HG03103 (cell line): ENCODE results near the gene WDR44.
"Not testable (repeated sequence)": the region's sequence is repeated elsewhere in the genome, so short reads cannot be mapped to it uniquely, and the experiment has no call there.

ENCODE experiments used
- ATAC-seq: cut with Tn5 transposase; IDR thresholded peaks from one replicate; pipeline ENCODE4 v1.9.1; 2021; ENCODE audit warnings: low read depth; ENCODE audit not compliant: unreplicated experiment

Gene WDR44

DNA sequence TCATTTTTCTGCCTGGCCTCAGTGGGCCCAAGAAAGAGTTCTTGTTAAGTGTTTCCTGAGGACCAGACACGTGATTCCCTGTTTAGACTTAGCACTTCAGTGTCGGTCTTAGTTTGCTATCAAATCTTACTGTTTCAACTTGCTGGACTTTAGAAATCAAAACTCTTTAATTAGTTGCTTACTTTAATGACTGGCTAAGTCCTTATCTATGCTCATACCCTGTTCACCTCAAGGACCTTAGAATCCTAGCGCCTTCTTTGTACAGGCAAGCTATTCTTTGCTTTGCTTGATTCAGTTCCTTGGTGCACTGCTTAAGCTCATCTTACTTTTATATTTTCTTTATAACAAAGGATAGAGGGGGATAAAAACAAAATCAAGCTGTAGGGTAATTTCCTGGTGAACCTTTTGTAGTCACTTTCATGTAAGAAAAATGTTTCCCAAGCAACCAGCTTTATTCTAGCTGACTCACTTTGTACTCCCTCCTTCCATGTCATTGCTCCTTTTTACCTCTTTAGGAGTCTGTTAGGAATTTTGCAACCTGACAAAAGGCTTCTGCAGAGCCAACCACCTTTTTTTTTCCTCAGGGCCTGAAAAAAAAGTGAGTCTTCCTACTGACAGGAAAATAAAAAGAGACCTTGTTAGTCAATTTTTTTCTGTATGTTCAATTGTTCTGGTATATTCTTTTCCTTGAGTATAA, 14.7 kb downstream of the WDR44 start:
- ATAC-seq = no peak

DNA sequence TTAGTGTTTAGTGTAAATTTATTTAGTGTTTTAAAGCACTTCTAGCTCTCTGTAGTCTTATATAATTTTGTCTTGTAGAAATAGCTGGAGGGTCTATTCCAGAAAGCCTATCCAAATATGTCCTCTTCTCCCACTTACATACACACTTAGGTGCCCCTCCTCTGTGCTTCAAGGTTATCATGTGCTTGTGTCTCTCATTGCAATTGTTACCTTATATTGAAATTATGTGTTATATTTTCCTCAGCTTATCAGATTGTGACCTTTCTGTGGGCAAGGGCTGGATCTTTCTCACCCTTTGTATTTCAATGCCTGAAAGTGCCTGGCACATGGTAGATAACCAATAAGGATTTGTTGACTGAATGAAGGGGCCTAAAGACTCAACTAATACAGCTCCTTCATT, 18.4 kb downstream of the WDR44 start:
- no peak for ATAC-seq

- no peak for ATAC-seq
Measured at GRCh38 chrX:118367338-118367737, 21.4 kb downstream of the WDR44 start.

DNA sequence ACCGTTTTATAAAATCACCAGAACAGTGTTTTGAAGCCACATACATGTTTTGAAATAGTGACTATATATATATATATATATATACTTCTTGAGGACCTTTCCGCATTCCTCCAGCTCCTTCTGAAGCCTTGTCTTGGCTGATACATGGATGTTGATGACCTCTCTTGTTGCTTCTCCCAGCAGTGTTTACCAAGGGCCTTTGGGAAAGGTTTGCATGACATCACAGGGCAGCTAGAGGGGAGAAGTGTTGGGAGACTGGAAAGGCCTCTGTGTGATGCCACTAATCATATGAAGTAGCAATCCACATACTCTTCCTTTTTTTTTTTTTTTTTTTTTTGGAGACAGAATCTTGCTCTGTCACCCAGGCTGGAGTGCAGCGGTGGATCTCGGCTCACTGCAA, 22.5 kb downstream of the WDR44 start:
- ATAC-seq = no peak

GRCh38 chrX:118370921-118371624, 25.2 kb downstream of the WDR44 start:
- ATAC-seq = no peak

GRCh38 chrX:118373538-118373937, 27.6 kb downstream of the WDR44 start:
- no peak for ATAC-seq

DNA sequence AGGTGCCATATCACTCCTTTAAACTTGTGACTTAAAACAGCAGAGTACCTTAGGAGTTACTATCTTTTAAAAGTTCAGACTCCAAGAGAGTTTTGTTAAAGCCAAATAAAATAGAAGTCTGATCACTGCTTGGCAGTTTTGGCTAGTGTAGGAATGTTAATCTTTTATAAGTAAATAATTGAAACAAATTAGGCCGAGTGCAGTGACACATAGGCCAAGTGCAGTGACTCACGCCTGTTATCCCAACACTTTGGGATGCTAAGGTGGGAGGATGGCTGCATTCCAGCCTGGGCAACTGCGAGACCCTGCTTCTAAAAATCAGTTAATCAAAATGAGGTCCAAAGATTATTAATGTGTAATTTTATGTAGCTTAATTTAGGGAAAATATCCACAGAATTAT, 37.2 kb downstream of the WDR44 start:
- ATAC-seq = no peak

DNA sequence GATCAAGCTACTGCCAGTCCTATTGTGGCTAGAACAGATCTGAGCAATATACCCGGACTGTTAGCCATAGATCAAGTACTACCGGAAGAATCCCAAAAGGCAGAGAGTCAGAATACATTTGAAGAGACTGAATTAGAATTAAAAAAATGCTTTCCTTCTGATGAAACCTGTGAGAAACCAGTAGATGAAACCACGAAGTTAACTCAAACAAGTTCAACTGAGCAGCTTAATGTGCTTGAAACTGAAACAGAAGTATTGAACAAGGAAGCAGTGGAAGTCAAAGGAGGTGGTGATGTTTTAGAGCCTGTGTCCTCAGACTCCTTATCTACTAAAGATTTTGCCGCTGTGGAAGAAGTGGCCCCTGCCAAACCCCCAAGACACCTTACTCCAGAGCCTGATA, 46.8 kb downstream of the WDR44 start:
- no peak for ATAC-seq

DNA sequence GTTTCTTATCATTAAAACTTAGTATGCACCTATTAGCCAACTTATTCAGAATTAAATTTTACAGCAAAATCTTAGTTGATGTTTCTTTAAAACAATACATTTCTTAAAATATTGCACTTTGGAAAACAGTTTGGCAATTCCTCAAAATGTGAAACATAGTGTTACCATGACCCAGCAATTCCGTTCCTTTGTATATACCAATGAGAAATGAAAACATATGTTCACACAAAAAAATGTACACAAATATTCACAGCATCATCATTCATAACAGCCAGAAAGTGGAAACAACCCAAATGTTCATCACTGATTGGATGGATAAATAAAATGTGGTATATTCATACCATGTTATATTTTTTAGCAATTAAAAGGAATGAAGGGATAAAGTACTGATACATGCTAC, 50.2 kb downstream of the WDR44 start:
- ATAC-seq = no peak

DNA sequence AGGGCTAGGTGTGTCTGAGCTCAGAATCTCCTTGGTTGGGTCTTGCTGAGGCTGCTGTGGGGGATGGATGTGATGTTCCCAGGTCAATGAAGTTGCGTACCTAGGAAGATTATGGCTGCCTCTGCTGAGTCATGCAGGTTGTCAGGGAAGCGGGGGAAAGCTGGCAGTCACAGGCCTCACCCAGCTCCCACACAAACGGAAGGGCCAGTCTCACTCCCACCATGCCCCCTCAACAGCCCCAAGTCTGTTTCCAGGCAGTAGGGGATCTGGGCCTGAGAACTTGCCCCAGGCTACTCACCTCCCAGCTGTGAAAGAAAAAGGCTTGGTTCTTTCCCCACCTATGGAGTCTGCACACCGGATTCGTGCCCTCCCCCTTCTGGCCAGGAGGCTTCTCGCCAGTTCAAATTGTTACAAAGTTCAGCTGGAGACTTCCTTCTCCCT, 72.9 kb downstream of the WDR44 start:
- ATAC-seq = no peak

DNA sequence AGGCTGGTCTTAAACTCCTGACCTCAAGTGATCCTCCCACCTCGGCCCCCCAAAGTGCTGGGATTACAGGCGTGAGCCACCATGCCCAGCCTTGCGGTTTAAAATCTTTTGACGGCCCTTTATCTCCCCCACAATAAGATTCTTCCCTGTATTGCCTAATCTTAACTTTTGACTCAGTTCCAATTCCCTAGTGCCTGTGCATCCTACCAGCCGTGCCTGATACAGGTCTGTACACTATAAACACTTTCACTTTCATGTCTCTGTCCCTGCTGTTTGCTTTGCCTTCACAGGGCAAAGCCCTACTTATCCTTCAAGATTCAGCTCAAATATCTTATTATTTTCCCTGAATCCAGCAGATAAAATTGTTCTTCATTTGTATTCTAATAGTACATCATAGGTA, 74.6 kb downstream of the WDR44 start:
- peak; percentile 67 for ATAC-seq

DNA sequence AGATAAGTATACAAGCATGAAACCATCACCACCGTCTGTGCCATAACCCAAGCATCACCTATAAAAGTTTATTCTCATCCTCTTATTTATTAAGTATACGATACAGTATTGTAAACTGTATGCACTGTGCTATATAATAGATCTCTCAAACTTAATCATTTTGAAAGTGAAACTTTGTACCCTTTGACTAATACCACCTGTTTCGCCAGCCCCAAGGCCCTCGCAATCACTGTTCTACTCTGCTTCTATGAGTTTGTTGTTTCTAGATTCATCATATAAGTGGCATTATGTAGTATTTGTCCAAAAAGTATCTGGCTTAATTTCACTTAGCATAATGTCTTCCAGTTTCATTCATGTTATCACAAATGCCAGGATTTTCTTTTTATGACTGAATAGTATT, 77.7 kb downstream of the WDR44 start:
- ATAC-seq = peak; percentile 74

DNA sequence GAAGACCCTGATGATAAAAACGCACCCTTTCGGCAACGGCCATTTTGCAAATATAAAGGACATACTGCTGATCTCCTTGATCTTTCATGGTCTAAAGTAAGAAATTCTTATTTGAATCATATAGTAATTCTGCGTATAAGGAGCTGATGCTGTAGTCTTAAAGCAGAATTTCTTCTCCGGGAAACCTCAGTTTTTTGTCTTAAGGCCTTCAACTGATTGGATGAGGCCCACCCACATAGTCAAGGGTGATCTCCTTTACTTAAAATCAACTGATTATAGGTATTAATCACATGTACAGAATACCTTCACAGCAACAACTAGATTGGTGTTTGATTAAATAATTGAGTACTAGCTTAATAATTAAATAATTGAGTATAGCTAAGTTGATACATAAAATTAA, 86.9 kb downstream of the WDR44 start:
- ATAC-seq = no peak

GRCh38 chrX:118437283-118437682, 91.4 kb downstream of the WDR44 start:
- no peak for ATAC-seq

DNA sequence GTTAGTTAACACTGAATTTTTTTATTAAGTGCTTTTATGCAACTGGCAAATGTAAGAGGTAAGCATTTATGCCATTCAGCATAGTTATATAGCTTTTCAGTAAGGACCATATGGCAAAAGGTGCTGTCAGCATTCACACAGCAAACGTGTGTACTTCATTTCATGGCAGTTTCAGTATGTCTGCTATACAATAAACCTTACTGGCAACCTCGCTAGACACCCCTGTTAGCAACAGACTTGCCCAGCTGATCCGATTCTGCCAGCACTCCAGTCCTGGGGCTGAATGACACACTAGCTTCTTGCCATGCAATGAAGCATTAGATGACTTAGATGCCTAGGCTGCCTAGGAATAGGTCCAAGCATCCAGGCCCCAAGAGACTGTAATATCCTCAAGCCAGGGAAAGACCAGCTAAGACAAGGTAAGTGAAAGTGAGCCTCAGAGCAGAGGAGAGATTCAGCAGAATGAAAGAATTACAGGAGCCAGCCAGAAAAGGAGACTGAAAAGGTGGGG, 102.4 kb downstream of the WDR44 start:
- no peak for ATAC-seq

GRCh38 chrX:118455013-118455412, 109.1 kb downstream of the WDR44 start:
- ATAC-seq = no peak

- peak; percentile 60 for ATAC-seq
Measured at GRCh38 chrX:118459494-118459893, 113.6 kb downstream of the WDR44 start.

DNA sequence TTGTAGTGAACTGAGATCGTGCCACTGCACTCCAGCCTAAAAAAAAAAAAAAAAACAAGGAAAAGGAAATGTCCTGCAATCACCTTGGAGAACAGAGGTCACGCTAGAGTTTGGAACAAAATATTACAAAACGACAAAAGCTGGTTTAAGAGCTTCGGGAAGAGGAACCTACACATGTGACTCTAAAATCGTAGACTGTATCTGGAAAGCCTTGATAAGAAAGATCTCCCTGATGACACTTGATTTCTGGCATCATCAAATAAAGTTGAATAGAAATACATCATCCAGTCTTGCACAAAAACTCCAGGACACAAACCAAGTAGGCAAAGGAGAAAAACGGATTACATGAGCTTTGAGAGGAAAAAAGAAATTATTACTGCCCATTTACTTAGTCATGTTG, 118.6 kb downstream of the WDR44 start:
- ATAC-seq = no peak

- no peak for ATAC-seq
Measured at GRCh38 chrX:118468122-118468521, 122.2 kb downstream of the WDR44 start.

- ATAC-seq = not testable (repeated sequence)
Measured at GRCh38 chrX:118470721-118471347, 124.9 kb downstream of the WDR44 start.

DNA sequence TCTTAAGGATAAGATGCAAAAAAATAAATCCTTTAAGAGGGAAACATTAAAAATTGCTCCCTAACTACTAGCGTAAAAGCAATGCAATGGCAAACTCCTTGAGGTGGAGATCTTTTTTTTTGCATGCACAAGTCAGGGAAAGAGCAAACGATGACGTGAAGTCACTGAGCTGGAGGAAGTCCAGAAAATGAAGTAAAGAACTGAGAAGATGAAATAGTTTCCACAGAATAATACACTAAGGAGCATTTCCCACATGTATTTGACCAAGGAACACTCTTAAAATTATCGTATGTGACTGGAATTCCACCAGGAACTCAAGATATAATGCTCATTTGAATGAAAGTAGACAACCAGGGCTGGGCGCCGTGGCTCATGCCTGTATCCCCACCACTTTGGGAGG, 128.7 kb downstream of the WDR44 start:
- no peak for ATAC-seq

- no peak for ATAC-seq
Measured at GRCh38 chrX:118475903-118476302, 130.0 kb downstream of the WDR44 start.
